ENCODE results near the gene RAX. TPM values are rescaled to one million over a fixed set of nuclear protein-coding genes. Genes with fewer than 3 reads are reported as not detected.

The RAX gene
- total RNA-seq, 1 donor from 2014 or later: not detected

DNA sequence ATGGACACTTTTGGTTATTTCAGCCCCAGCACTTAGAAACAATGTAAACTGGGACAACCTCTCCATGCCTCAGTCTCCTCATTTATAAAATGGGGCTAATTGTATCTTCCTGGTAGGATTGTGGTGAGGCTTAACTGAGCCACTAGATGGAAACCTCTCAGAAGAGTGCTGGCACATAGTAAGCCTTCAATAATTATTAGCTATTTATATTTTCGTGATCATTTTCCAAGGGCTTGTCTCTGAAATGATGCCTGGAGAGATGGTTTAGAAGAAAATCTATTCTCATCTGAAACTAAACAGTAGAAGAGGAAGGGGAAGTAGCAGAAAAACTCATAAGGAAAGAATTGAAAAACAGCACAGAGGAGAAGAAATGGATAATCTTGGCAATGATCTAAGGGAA lies 6.8 kb downstream of the RAX start:
- no peak for ATAC-seq
- no peaks in the 10 kb centered on the region for H3K36me3 ChIP-seq
- no peak overlapping the region for H3K4me3 ChIP-seq
- no peak overlapping the region for H3K27ac ChIP-seq
- TF ChIP-seq, protein P1, sequence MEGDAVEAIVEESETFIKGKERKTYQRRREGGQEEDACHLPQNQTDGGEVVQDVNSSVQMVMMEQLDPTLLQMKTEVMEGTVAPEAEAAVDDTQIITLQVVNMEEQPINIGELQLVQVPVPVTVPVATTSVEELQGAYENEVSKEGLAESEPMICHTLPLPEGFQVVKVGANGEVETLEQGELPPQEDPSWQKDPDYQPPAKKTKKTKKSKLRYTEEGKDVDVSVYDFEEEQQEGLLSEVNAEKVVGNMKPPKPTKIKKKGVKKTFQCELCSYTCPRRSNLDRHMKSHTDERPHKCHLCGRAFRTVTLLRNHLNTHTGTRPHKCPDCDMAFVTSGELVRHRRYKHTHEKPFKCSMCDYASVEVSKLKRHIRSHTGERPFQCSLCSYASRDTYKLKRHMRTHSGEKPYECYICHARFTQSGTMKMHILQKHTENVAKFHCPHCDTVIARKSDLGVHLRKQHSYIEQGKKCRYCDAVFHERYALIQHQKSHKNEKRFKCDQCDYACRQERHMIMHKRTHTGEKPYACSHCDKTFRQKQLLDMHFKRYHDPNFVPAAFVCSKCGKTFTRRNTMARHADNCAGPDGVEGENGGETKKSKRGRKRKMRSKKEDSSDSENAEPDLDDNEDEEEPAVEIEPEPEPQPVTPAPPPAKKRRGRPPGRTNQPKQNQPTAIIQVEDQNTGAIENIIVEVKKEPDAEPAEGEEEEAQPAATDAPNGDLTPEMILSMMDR (IDR thresholded peaks at IDR 0.05): no peak
- peaks cover 84% of the 10 kb centered on the region for H3K27me3 ChIP-seq (ENCODE audit: low read depth)
- intact Hi-C loops (cut with DNase I): no loop called here
- DNase-seq: no peak
- peaks cover 15% of the 10 kb centered on the region for H3K4me1 ChIP-seq
- H3K9me3 ChIP-seq: no peaks in the 10 kb centered on the region

- TF ChIP-seq, protein P1 (IDR thresholded peaks at IDR 0.05): no peak
- Histone ChIP-seq H3K4me3 (no peak overlapping the region), H3K27me3 (ENCODE audit: low read depth) (peaks cover 79% of the 10 kb centered on the region), H3K27ac (no peak overlapping the region), H3K36me3 (no peaks in the 10 kb centered on the region), H3K4me1 (peaks cover 15% of the 10 kb centered on the region), H3K9me3 (no peaks in the 10 kb centered on the region)
- DNase-seq (no peak), ATAC-seq (no peak)
- intact Hi-C loops (cut with DNase I): no loop called here
Measured at GRCh38 chr18:59265974-59266369, 7.3 kb downstream of the RAX start.

- intact Hi-C loops (cut with DNase I): no loop called here
- H3K36me3 ChIP-seq: no peaks in the 10 kb centered on the region
- ATAC-seq (peak; percentile 21 to 29), DNase-seq (no peak)
- H3K9me3 ChIP-seq: no peaks in the 10 kb centered on the region
- H3K27me3 ChIP-seq (ENCODE audit: low read depth): peaks cover 74% of the 10 kb centered on the region
- peaks cover 15% of the 10 kb centered on the region for H3K4me1 ChIP-seq
- TF ChIP-seq, protein P1 (IDR thresholded peaks at IDR 0.05): no peak
- H3K27ac ChIP-seq: no peak overlapping the region
- H3K4me3 ChIP-seq: peak overlapping the region; percentile 42
Measured at GRCh38 chr18:59265246-59265973, 7.8 kb downstream of the RAX start.

GRCh38 chr18:59264651-59265245 lies 8.5 kb downstream of the RAX start:
- Histone ChIP-seq H3K36me3 (no peaks in the 10 kb centered on the region), H3K4me1 (peaks cover 15% of the 10 kb centered on the region), H3K27ac (no peak overlapping the region), H3K4me3 (no peak overlapping the region), H3K9me3 (no peaks in the 10 kb centered on the region), H3K27me3 (ENCODE audit: low read depth) (peaks cover 67% of the 10 kb centered on the region)
- intact Hi-C loops (cut with DNase I): no loop called here
- TF ChIP-seq, protein P1 (IDR thresholded peaks at IDR 0.05): no peak
- ATAC-seq (peak in 1 of 2 donors; percentile 31), DNase-seq (no peak)

- peaks cover 61% of the 10 kb centered on the region for H3K27me3 ChIP-seq (ENCODE audit: low read depth)
- DNase-seq (no peak), ATAC-seq (no peak)
- intact Hi-C loops (cut with DNase I): no loop called here
- no peak overlapping the region for H3K4me3 ChIP-seq
- TF ChIP-seq, protein P1 (IDR thresholded peaks at IDR 0.05): no peak
- H3K36me3 ChIP-seq: no peaks in the 10 kb centered on the region
- H3K4me1 ChIP-seq: peaks cover 15% of the 10 kb centered on the region
- no peak overlapping the region for H3K27ac ChIP-seq
- H3K9me3 ChIP-seq: no peaks in the 10 kb centered on the region
Measured at GRCh38 chr18:59264121-59264571, 9.1 kb downstream of the RAX start.

Measured in lower lobe of right lung (tissue), 2 donors.